HG03520 (cell line): Measurements from ENCODE around the gene DEAF1.
"Not testable (repeated sequence)": the region's sequence is repeated elsewhere in the genome, so short reads cannot be mapped to it uniquely, and the experiment has no call there.

ENCODE experiments used
- ATAC-seq: cut with Tn5 transposase; IDR thresholded peaks from one replicate; pipeline ENCODE4 v1.9.1; 2021; ENCODE audit warnings: mild to moderate bottlenecking, moderate library complexity; ENCODE audit not compliant: unreplicated experiment

Gene DEAF1

DNA sequence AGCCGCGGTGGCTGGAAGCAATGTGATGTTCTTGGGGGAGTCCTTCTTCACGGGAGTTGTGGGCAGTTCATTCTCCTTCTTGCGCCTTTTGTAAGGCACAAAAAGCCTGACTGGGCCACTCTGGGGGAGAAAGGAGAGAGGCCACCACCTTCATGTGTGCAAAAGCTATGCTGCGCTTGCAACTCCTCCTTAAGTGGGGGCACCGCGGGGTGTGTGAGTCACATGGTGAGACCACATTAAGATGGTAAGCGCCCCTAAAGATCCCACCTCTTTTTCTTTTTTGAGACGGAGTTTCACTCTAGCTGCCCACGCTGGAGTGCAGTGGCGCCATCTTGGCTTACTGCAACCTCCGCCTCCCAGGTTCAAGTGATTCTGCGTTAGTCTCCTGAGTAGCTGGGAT lies 14.1 kb downstream of the DEAF1 start:
- no peak for ATAC-seq

DNA sequence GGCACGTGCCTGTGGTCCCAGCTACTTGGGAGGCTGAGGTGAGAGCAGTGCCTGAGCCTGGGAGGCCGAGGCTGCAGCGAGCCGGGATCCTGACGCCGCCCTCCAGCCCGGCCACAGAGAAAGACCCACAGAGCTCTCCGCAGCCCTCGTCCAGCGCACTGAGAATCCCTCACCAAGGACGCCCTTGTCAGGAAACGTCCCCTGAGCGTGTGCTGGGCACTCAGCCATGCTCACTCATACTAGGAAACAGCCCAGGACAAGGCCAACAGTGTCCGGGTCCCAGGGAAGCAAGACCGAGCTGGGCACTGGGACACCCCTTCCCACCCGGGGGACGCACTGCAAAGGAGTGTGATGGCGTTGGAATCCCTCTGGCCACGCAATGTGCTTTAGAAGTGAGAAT lies 14.5 kb downstream of the DEAF1 start:
- ATAC-seq, result no peak

GRCh38 chr11:679271-680207 lies 15.5 kb downstream of the DEAF1 start:
- no peak for ATAC-seq

DNA sequence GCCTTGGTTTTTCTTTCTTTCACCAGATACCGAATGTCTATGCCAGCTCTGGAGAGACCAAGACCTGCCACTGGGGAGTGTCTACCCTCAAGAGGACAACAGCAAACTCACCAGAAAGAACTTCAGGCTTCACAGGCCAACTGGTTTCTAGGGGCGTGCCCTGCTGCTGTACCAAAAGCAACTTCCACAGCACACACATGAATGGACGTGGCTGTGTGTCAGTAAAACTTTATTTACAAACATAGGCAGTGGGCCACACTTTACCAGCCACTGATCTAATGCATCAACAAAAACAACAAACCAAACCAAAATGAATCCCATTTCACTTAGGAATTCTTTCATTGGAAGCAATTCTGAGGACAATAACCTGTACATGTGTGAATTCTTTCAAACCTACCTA lies 16.7 kb downstream of the DEAF1 start:
- ATAC-seq, result no peak

DNA sequence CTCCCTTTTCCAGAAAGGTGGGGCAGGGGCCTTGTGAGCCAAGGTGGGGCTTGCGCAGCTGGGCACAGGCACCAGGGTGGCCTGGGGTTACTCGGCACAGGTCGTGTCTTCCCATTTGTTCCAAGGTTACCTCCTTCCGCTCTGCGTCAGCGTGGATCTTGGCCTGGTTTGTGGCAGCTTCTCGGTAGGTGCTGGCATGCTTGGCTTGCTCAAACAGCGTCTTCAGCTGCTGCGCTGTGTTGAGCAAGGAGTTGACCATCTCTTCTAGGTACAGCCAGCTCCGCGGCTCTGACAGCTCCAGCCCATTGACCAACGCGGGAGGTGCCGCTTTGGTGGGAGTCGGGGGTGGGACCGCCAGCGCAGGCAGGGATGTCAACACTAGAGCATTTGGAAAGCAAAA lies 20.6 kb downstream of the DEAF1 start:
- ATAC-seq, result no peak

DNA sequence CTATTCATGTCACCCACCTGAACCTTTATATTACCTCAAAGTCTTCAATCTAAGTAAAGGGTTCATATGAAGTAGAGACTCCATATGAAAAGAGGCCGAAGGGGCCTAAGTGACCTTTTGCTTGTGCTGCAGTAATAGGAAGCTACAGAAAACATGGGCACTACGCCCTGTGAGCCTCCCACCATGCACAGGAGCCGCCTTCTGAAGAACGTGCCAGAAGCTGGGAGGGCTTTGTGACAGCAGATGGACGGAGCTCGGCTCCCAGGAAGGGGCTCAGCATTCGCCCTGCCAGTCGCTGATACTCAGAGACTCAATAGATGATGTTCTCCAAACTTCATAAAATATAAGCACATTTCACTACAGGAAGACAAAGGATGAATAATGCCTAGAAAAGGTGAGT lies 21.2 kb downstream of the DEAF1 start:
- ATAC-seq, result no peak

DNA sequence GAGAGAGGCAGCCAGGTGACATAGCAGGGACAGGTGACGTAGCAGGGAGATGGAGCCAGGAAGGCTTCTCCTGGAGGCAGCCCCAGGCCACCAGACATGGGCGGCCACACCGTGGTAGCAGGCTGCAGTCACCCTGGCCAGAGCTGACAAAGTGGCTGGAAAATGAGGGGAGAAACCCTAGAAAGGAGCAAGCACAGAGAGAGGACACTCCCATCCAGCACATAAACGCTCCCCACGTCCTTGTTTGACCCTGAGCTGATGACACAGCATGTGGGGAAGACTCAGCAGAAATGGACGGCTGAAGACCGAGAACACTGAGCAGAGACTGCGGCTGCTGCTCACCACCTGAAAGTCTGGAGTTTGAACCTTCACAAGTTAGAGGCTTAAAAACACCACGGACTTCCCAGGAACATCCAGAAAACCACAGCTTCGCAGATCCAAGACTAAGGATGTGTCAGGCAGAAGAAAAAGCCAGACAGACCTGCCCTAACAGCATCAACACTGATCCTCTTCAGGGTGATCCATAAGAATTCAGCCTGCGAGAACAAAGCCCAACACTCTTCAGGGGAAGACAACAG lies 29.2 kb downstream of the DEAF1 start:
- ATAC-seq, result no peak

- no peak for ATAC-seq
Measured at GRCh38 chr11:665062-665703, 29.8 kb downstream of the DEAF1 start.

DNA sequence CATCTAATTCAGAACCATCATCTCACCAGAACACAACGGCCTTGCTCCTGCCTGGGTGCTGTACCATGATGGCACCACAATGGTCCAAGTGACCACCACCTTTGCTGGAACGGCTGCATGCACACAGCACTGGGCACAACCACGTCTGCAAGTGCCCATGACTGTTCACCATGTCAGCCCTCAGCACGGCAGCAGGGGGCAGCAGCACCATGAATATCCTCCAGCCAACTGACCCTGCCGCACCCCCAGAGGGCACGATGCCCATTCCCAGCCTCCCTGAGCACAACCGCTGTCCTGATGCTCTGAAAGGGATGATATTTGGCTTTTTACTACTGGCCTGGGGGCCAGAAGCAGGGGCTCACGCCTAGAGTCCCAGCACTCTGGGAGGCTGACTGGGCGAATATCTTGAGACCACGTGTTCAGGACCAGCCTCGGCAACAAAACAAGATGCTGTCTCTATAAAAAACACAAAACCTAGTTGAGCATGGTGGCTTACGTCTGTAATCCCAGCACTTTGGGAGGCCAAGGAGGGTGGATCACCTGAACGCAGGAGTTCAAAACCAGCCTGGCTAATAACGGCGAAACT lies 32.2 kb downstream of the DEAF1 start:
- no peak for ATAC-seq

- ATAC-seq, result no peak
Measured at GRCh38 chr11:660681-661444, 34.2 kb downstream of the DEAF1 start.

DNA sequence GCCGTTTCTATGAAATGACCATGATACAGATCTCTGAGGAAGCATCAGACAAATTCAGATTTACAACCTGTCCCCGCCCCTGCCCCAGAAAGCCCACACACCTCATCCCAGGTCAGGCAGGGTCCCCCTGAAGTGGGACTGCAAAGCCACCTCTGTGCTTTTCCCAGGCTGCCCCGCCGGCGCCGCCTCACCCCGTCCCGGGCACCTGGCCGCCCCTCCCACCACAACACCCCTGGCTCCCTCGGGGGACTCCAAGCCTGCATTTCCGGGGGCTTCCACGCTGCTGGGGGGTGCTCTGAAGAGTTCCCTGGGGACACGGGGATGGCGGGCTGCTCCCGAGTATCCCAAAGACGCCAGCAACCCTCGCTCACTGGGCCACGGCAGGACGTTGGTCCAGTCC lies 34.7 kb downstream of the DEAF1 start:
- no peak for ATAC-seq

GRCh38 chr11:659532-660085 lies 35.4 kb downstream of the DEAF1 start:
- no peak for ATAC-seq

- ATAC-seq, result no peak
Measured at GRCh38 chr11:657691-658126, 37.3 kb downstream of the DEAF1 start.

DNA sequence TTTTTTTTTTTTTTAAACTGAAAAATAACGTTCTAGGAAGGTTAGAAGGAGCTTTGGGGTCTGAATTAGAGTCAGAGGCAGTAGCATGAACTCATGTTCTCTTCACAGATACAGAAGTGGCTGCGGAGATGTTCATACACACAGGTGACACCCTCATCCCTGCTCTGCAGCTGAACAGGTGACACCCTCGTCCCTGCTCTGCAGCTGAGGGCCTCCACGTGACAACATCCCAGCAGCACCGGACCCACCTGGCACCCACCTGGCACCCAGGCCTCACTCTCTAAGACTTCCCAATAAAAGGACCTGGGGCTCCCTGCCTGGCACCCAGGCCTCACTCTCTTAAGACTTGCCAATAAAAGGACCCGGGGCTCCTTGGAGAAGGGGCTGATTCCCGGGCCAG lies 38.2 kb downstream of the DEAF1 start:
- no peak for ATAC-seq

DNA sequence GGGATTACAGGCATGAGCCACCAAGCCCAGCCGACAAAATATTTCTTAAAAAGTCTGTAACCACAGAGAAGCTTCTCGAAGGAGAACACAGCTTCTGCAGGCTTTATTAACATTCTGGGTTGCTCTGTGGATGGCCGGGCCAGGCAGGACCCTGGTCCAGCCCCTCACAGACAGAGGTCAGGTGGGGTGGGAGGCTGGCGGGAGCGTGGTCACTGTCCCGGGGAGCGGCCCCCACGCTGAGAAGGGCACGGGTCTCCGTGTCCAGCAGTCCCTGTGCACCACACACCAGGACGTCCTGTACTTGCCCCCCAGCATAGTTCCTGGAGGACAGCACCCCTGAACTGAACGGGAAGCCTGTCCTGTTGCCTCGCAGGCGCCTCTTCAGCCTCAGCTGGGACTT lies 38.6 kb downstream of the DEAF1 start:
- no peak for ATAC-seq

DNA sequence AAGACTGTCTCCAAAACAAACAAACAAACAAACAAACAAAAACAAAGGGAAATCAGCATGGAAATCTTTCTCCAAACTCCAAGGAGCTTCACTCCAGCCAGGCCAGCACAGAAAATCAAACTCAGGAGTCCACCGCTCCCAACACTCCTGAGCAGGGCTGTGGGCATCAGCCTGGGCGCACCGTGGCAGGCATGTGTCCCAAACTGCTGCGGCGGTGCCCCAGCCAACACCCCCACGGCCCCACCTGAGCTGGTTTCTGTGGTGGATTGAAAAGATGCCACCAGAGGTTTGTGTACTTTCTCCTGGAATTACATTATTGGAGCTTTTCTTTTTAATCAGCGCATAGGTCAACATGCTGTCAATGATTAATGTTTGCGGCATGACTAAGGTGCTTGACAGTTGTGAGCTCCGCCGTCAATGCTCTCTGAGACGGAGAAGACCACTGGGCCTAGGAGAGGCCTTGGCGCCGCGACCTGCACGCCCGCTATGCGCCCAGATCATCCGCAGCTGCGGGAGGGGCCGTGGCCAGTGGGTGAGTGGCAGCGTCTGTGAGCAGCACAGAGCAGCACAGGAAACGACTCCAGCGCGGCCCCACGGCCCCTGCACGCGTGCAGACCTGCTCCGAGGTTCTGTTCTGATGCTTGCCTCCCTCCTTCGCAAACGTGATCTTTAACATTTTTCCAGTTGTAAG lies 39.8 kb downstream of the DEAF1 start:
- no peak for ATAC-seq

DNA sequence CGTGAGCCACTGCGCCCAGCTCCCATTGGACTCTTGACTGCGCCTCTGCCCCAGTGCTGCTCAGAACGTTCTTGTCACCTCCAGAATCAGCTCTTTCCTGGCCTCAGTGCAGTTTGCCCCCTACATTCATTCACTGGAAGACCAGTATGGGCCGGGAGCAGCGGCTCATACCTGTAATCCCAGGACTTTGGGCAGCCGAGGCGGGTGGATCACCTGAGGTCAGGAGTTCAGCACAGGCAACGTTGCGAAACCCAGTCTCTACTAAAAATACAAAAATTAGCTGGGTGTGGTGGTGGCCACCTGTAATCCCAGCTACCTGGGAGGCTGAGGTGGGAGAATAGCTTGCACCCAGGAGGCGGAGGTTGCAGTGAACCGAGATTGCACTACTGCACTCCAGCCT lies 40.6 kb downstream of the DEAF1 start:
- not testable (repeated sequence) for ATAC-seq

DNA sequence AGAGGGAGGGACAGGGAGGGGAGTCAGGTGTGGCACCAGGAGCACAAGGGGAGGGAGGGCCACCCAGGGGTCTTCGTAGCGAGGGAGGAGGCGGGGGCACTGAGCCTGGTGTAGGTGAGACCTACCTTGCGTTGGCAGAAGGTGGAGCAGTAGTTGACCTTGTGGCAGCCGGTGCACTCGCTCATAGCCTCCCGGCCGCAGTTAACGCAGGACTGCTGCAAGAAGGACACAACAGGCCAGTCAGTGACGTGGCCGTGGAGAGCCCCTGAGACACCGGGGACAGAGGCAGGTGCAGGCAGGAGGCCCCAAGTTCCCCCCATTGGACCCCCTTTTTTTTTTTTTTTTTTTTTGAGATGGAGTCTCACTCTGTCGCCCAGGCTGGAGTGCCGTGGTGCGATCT lies 41.2 kb downstream of the DEAF1 start:
- no peak for ATAC-seq

- not testable (repeated sequence) for ATAC-seq
Measured at GRCh38 chr11:653136-653535, 41.9 kb downstream of the DEAF1 start.

- ATAC-seq, result no peak
Measured at GRCh38 chr11:650482-650881, 44.5 kb downstream of the DEAF1 start.
